HG03108 (cell line): ENCODE data around the gene SNRNP35.
A peak's percentile ranks its signal among the peaks of the same experiment; 100 is the strongest.
"Not testable (repeated sequence)": the region's sequence is repeated elsewhere in the genome, so short reads cannot be mapped to it uniquely, and the experiment has no call there.

Experiments used
- ATAC-seq: cut with Tn5 transposase; IDR thresholded peaks from one replicate; pipeline ENCODE4 v1.9.1; 2021; ENCODE audit warnings: moderate library complexity; ENCODE audit not compliant: unreplicated experiment

Gene SNRNP35

GRCh38 chr12:123449249-123449733 is 8.6 kb upstream of the SNRNP35 start:
- ATAC-seq = no peak

GRCh38 chr12:123449856-123450255 is 8.1 kb upstream of the SNRNP35 start:
- no peak for ATAC-seq

GRCh38 chr12:123450636-123451035 is 7.3 kb upstream of the SNRNP35 start:
- no peak for ATAC-seq

DNA sequence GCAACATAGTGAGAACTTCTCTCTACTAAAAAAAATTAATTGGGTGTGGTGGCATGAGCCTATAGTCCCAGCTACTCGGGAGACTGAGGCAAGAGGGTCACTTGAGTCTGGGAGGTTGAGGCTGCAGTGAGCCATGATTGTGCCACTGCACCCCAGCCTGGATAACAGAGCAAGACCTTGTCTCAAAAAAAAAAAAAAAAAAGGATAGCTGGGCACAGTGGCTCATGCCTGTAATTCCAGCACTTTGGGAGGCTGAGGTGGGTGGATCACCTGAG is 5.7 kb upstream of the SNRNP35 start:
- not testable (repeated sequence) for ATAC-seq

DNA sequence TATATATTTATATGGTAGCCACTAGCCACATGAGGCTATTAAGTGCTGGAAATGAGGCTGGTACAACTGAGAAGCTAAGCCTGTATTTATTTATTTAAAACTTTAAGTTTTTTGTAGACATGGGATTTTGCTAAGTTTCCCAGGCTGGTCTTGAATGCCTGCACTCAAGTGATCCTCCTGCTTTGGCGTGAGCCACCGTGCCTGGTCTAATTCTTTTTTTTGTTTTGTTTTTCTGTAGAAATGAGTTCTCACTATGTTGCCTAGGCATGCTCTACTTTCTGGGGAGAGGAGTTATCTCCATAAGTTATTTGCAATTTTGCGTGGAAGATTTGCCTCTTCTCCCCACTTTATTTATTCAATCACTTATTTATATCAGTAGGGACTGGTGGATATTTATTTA is 4.8 kb upstream of the SNRNP35 start:
- ATAC-seq = no peak

- ATAC-seq = not testable (repeated sequence)
These were observed 5.2 kb downstream of the SNRNP35 start for GRCh38 chr12:123463174-123463573.

DNA sequence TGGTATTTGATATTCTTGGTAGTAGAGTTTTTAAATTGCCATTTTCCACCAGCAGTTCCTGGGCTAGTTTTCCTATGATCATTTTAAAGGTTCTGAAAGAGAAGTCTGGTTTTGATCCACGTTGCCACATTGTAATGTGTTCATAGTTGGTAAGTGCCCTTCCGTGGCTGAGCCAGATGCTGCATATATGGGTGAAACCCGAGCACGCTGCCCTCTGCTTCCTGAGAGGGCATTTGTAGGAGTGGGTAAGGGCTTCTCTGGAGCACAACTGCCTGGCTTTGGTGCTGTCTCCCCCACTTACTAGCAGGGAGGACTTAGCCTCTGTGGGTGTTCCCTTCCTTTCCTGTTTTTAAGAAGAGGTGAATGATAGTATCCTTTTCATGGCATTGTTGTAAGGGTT is 7.1 kb downstream of the SNRNP35 start:
- no peak for ATAC-seq

DNA sequence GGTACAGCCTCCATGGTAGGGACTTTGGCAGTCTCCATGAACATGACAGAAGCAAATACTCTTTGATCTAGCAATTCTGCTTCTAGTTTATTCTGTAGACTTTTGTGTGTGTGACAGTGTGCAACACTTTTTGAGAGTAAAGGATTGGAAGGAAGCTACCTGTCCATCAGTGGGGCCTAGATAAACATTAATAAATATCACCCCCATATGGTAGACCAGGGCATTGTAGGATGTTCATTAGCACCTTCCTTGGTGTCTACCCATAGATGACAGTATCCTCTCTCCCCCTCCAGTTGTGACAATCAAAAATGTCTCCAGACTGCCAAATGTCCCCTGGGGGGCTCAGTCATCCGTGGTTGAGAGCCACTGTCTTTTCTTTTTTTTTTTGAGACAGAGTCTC is 10.8 kb downstream of the SNRNP35 start:
- ATAC-seq = peak; percentile 78

- ATAC-seq = no peak
These were observed 12.0 kb downstream of the SNRNP35 start for GRCh38 chr12:123469978-123470377.

GRCh38 chr12:123471374-123472068 is 13.6 kb downstream of the SNRNP35 start:
- no peak for ATAC-seq

- no peak for ATAC-seq
These were observed 14.5 kb downstream of the SNRNP35 start for GRCh38 chr12:123472438-123472849.

DNA sequence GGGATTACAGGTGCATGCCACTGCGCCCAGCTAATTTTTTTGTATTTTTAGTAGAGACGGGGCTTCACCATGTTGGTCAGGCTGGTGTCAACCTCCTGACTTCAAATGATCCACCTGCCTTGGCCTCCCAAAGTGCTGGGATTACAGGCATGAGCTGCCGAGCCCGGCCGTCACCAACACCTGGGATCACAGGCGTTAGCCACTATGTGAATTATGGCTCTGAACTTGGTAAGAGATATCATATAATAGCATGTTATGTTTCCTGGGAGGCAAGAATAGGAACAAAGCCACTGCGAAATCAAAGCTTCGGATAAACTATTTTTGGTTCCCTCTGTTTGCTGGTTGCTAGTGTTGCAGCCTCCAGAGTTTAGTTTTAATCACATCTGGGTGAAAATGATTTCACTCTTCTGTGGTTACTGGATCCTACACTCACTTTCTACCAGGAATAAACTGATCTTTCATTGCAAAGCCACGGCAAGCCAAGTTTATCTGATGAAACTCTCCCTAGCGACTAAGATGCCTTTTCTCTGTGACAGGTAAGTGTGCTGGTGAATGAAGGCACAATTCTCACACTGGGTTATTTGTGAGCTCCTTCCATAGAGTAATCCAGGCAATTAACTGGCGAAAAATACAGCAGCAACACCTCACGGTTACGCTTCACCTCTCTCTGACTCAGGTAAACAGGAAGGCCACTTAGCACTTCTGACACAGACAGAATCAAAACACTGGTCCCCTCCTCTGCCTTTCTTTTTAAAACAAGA is 16.7 kb downstream of the SNRNP35 start:
- no peak for ATAC-seq

DNA sequence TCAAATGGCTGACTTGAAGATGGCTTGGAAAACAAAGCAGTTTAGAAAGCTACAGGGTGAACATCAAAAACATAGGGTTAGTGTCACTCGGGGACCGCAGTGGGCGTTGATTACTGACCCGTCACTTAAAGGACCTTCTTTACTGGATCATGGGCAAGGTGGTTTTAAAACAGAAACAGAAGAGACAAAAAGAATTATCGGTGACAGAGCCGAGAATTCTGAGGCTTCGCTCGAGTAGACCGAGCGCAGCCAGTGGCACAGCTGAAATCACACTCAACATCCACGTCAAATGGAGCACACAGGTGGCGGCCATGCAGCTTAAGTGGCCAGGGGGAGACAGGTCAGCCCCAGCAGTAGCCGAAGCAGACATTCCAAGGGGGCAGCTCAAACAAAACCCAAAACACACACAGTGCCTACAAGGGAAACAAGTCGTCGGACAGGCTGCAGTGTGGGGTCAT is 17.3 kb downstream of the SNRNP35 start:
- ATAC-seq = no peak

GRCh38 chr12:123478069-123478468 is 20.1 kb downstream of the SNRNP35 start:
- ATAC-seq = no peak

DNA sequence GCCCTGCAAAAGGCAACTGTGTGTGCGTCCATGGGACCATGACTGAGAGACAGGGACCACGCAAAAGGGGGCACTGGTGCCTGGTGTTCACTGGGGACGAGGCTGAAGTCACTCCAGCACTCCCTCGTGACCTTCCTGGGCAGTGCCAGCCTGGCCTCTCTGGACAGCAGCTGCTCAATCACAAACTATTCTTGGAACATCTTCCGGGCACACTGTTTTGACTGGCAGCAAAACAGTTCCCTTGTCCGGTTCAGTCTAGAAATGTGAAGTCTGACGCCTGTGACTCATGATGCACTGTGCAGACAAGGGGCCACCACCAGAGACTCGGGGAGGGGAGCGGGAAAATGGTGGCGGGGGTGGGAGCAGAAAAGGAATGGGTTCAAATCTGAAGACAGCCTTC is 20.8 kb downstream of the SNRNP35 start:
- no peak for ATAC-seq

GRCh38 chr12:123479442-123480180 is 21.7 kb downstream of the SNRNP35 start:
- no peak for ATAC-seq

- not testable (repeated sequence) for ATAC-seq
These were observed 23.3 kb downstream of the SNRNP35 start for GRCh38 chr12:123481251-123481650.

DNA sequence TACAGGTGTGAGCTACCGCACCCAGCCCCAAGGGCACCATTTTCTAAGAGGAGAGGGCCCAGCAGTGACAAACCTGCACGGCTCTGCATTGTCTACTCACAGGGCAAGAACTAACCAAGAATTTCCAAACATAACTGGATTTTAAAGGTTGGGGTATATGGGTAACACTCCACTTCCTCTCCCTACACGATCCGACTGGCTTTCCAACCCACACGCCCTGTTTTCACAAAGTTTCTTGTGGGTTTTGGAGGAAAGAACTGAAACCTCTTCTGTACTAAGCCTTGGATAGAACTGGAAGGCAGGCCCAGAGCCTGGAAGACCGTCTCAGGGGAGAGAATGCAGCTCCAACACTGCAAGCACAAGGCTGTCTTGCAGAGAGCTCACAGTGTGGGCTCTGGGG is 24.9 kb downstream of the SNRNP35 start:
- no peak for ATAC-seq

GRCh38 chr12:123483602-123484248 is 25.8 kb downstream of the SNRNP35 start:
- no peak for ATAC-seq

DNA sequence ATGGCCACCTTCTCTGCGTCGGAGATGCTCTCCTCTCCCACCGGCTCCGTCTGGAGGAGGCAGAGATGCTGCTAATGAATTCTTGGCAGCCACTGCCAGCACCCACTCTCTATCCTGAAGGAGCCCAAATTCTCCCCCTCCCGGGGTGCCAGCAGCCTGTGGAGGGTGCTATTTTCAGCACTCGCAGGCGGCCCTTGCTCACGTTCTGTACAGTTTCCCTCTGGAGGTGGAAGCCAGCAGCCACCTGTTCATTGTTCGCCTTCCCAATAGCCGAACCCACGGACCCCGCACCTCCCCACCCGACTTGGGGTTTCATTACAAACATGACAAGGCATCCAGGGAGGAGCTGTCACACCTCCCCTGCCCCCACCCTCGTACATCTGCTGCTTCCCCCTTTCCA is 27.8 kb downstream of the SNRNP35 start:
- ATAC-seq = no peak

GRCh38 chr12:123487428-123487827 is 29.5 kb downstream of the SNRNP35 start:
- ATAC-seq = no peak
